Esophagus muscularis mucosa (tissue), 3 donors: ENCODE data around the gene UBR3.

Experiments
- POLR2AphosphoS5 ChIP-seq, 2 donors: sonication (generic); formaldehyde crosslinking; IDR thresholded peaks; one replicate each; pipeline ENCODE4 v1.6.1; 2017; ENCODE audit warnings: antibody characterized with exemption in 2 of 2
- TF ChIP-seq, protein P1 (sequence below), 3 experiments: fragments of 200-600 bp in 2 of 3; fragments of 450-650 bp in 1 of 3; sonication (generic) in 2 of 3; IDR thresholded peaks; one replicate each; pipeline ENCODE4 v1.5.1; 2017 to 2019; ENCODE audit warnings: antibody characterized with exemption in 3 of 3, mild to moderate bottlenecking in 2 of 3, moderate library complexity in 1 of 3

- TF ChIP-seq, protein P1, sequence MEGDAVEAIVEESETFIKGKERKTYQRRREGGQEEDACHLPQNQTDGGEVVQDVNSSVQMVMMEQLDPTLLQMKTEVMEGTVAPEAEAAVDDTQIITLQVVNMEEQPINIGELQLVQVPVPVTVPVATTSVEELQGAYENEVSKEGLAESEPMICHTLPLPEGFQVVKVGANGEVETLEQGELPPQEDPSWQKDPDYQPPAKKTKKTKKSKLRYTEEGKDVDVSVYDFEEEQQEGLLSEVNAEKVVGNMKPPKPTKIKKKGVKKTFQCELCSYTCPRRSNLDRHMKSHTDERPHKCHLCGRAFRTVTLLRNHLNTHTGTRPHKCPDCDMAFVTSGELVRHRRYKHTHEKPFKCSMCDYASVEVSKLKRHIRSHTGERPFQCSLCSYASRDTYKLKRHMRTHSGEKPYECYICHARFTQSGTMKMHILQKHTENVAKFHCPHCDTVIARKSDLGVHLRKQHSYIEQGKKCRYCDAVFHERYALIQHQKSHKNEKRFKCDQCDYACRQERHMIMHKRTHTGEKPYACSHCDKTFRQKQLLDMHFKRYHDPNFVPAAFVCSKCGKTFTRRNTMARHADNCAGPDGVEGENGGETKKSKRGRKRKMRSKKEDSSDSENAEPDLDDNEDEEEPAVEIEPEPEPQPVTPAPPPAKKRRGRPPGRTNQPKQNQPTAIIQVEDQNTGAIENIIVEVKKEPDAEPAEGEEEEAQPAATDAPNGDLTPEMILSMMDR (IDR thresholded peaks at IDR 0.05): no peak
- no peak for TF ChIP-seq POLR2AphosphoS5 (IDR thresholded peaks at IDR 0.05)
Observed at GRCh38 chr2:169983506-169983905, 156.3 kb downstream of the UBR3 start.
